ENCODE measurements around the gene DCP1B.

DNA sequence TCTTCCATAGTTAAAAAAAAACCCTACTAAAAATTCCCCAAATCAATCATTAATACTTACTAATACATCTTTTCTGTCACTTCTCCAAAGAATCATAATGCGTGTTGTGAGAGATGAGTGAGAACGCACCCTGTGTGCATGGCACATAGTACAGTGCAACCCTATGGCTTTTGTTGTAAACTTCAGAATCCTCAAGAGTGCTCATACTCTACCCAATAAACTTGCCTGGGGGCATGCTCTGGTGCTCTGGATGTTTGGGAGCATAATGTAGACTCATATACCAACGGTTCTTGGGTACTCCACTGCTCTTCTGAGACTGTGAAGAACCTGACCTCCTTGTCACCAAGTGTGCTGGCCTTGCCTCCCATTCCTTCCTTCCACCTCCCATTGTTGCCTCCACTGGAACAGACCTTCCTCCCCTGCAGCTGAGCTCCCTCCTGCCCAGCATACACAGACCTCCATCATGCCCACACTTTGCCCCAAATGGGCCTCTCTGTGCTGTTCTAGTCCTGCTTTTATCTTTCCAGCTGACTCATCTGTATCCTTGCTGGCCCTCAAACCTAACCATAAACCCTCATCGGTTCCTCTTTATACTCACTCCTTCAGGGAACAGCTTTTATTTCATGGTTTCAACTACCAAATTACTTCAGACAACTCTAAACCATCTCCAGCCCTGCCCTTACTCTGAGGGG lies 8.9 kb downstream of the DCP1B start:
- TF ChIP-seq, protein P1, sequence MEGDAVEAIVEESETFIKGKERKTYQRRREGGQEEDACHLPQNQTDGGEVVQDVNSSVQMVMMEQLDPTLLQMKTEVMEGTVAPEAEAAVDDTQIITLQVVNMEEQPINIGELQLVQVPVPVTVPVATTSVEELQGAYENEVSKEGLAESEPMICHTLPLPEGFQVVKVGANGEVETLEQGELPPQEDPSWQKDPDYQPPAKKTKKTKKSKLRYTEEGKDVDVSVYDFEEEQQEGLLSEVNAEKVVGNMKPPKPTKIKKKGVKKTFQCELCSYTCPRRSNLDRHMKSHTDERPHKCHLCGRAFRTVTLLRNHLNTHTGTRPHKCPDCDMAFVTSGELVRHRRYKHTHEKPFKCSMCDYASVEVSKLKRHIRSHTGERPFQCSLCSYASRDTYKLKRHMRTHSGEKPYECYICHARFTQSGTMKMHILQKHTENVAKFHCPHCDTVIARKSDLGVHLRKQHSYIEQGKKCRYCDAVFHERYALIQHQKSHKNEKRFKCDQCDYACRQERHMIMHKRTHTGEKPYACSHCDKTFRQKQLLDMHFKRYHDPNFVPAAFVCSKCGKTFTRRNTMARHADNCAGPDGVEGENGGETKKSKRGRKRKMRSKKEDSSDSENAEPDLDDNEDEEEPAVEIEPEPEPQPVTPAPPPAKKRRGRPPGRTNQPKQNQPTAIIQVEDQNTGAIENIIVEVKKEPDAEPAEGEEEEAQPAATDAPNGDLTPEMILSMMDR (IDR thresholded peaks at IDR 0.05; ENCODE audit: poor library complexity) = no peak
- TF ChIP-seq EZH2 (IDR thresholded peaks at IDR 0.05; ENCODE audit: borderline replicate concordance) (no peak), EZH2phosphoT487 (IDR thresholded peaks at IDR 0.05; ENCODE audit: low read depth, severe bottlenecking, unreplicated experiment) (no peak)

Data from hepatocyte (in vitro differentiated cells).